ENCODE measurements around the gene SLC22A1. TPM values are rescaled to one million over a fixed set of nuclear protein-coding genes. Genes with fewer than 3 reads are reported as not detected.

The SLC22A1 gene
- total RNA-seq, 1 donor from 2014 or later: 3.2 TPM

- Mint-ChIP-seq H3K4me1 (ENCODE audit: low read depth, unreplicated experiment) (peaks cover 5% of the 10 kb centered on the region), H3K9me3 (ENCODE audit: unreplicated experiment) (peaks cover 6% of the 10 kb centered on the region), H3K27ac (ENCODE audit: unreplicated experiment) (no peak overlapping the region), H3K4me3 (ENCODE audit: unreplicated experiment) (no peak overlapping the region), H3K27me3 (ENCODE audit: low read depth, unreplicated experiment) (peaks cover 9% of the 10 kb centered on the region), H3K36me3 (ENCODE audit: low read depth, unreplicated experiment) (peaks cover 22% of the 10 kb centered on the region)
- Histone ChIP-seq H4K20me1 (ENCODE audit: insufficient read depth, low read length) (no peaks in the 10 kb centered on the region), H3K9ac (ENCODE audit: low read length) (no peak overlapping the region), H3K4me2 (ENCODE audit: low read length) (no peak overlapping the region), H2AFZ (ENCODE audit: low read depth, low read length) (no peak overlapping the region), H3K36me3 (ENCODE audit: insufficient read depth, low read length) (no peaks in the 10 kb centered on the region), H3K9me3 (ENCODE audit: insufficient read depth, low read depth, low read length) (no peaks in the 10 kb centered on the region), H3K4me1 (ENCODE audit: insufficient read depth, low read length) (no peaks in the 10 kb centered on the region), H3K27me3 (ENCODE audit: insufficient read depth, low read length) (no peaks in the 10 kb centered on the region), H3K27ac (ENCODE audit: low read depth, low read length) (no peak overlapping the region), H3K79me2 (ENCODE audit: insufficient read depth, low read length) (no peaks in the 10 kb centered on the region), H3K4me3 (ENCODE audit: insufficient read depth, low read depth, low read length) (no peak overlapping the region)
- no peak for DNase-seq (ENCODE audit: low read depth)
- TF ChIP-seq EZH2 (IDR thresholded peaks at IDR 0.05; ENCODE audit: insufficient read depth, low read length) (no peak), CTCF (IDR thresholded peaks at IDR 0.05; ENCODE audit: insufficient read depth, low read depth, low read length) (no peak)
- FAIRE-seq: no peak
Measured at GRCh38 chr6:160127270-160128124, 5.9 kb downstream of the SLC22A1 start.

- no peak overlapping the region for H3K9ac ChIP-seq (ENCODE audit: low read length)
- no peak overlapping the region for H2AFZ ChIP-seq (ENCODE audit: low read depth, low read length)
- H3K4me1 Mint-ChIP-seq (ENCODE audit: low read depth, unreplicated experiment): peaks cover 8% of the 10 kb centered on the region
- DNase-seq (ENCODE audit: low read depth) (no peak), FAIRE-seq (no peak)
- H3K36me3 Mint-ChIP-seq (ENCODE audit: low read depth, unreplicated experiment): peaks cover 20% of the 10 kb centered on the region
- H3K9me3 ChIP-seq (ENCODE audit: insufficient read depth, low read depth, low read length): no peaks in the 10 kb centered on the region
- no peak overlapping the region for H3K27ac Mint-ChIP-seq (ENCODE audit: unreplicated experiment)
- H3K4me3 Mint-ChIP-seq (ENCODE audit: unreplicated experiment): no peak overlapping the region
- H3K79me2 ChIP-seq (ENCODE audit: insufficient read depth, low read length): no peaks in the 10 kb centered on the region
- H4K20me1 ChIP-seq (ENCODE audit: insufficient read depth, low read length): no peaks in the 10 kb centered on the region
- peaks cover 4% of the 10 kb centered on the region for H3K4me1 ChIP-seq (ENCODE audit: insufficient read depth, low read length)
- H3K27me3 ChIP-seq (ENCODE audit: insufficient read depth, low read length): no peaks in the 10 kb centered on the region
- H3K27ac ChIP-seq (ENCODE audit: low read depth, low read length): no peak overlapping the region
- H3K9me3 Mint-ChIP-seq (ENCODE audit: unreplicated experiment): peaks cover 6% of the 10 kb centered on the region
- H3K27me3 Mint-ChIP-seq (ENCODE audit: low read depth, unreplicated experiment): peaks cover 9% of the 10 kb centered on the region
- no peak overlapping the region for H3K4me3 ChIP-seq (ENCODE audit: insufficient read depth, low read depth, low read length)
- H3K36me3 ChIP-seq (ENCODE audit: insufficient read depth, low read length): no peaks in the 10 kb centered on the region
- TF ChIP-seq EZH2 (IDR thresholded peaks at IDR 0.05; ENCODE audit: insufficient read depth, low read length) (no peak), CTCF (IDR thresholded peaks at IDR 0.05; ENCODE audit: insufficient read depth, low read depth, low read length) (no peak)
- no peak overlapping the region for H3K4me2 ChIP-seq (ENCODE audit: low read length)
Measured at GRCh38 chr6:160128125-160128683, 6.6 kb downstream of the SLC22A1 start.

All from astrocyte (in vitro differentiated cells and primary cell).